ENCODE data around the gene SLC5A9.
"Not testable (repeated sequence)": the region's sequence is repeated elsewhere in the genome, so short reads cannot be mapped to it uniquely, and the experiment has no call there.

The SLC5A9 gene

GRCh38 chr1:48242141-48242736, 19.7 kb downstream of the SLC5A9 start:
- no peak for DNase-seq (ENCODE audit: low spot score)

- DNase-seq (ENCODE audit: low spot score), result peak; percentile 18
Measured at GRCh38 chr1:48245106-48245505, 22.6 kb downstream of the SLC5A9 start.

- DNase-seq (ENCODE audit: low spot score), result no peak
Measured at GRCh38 chr1:48246727-48247126, 24.2 kb downstream of the SLC5A9 start.

- DNase-seq (ENCODE audit: low spot score), result no peak
Measured at GRCh38 chr1:48248356-48248755, 25.8 kb downstream of the SLC5A9 start.

GRCh38 chr1:48249868-48250267, 27.4 kb downstream of the SLC5A9 start:
- no peak for DNase-seq (ENCODE audit: low spot score)

- DNase-seq (ENCODE audit: low spot score), result no peak
Measured at GRCh38 chr1:48250572-48250971, 28.1 kb downstream of the SLC5A9 start.

- DNase-seq (ENCODE audit: low spot score), result no peak
Measured at GRCh38 chr1:48251323-48251722, 28.8 kb downstream of the SLC5A9 start.

GRCh38 chr1:48251821-48252220, 29.3 kb downstream of the SLC5A9 start:
- DNase-seq (ENCODE audit: low spot score), result no peak

DNA sequence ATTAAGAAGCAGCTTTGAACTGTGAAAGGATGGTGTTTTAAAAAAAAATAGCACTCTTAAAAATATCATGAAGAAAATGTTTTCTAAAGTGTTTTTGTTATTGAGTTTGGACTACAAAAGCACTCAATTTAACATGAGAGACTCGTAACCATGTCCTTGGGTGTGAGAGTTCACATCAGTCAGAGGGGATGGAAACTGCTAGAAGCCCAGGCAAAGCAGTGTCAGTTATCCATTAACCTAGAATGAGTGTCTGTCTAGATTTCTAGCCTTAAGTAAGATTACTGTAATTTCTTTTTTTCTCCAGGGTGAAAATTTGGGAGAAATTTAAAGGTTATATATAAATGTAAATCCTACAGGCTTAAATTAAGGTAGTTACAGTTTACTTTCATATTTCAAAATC, 31.7 kb downstream of the SLC5A9 start:
- no peak for DNase-seq (ENCODE audit: low spot score)

DNA sequence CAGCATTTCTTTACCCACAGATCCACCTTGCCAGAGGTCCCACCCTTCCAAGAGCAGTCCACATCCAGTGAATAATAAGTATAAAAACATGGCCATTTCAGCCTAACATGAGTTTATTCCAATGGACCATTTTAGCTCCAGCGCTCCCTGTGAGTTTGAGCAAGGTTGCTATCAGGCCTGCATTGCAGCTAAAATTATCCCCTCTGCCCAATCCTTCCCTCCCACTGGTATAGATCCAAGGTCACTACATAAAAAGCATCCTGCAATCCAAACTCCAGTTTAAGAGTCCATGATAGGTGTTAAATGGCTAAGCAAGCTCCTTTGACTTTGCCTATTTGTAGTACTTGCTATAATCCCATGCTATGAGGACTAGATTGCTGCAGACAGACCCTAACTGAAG, 35.6 kb downstream of the SLC5A9 start:
- no peak for DNase-seq (ENCODE audit: low spot score)

DNA sequence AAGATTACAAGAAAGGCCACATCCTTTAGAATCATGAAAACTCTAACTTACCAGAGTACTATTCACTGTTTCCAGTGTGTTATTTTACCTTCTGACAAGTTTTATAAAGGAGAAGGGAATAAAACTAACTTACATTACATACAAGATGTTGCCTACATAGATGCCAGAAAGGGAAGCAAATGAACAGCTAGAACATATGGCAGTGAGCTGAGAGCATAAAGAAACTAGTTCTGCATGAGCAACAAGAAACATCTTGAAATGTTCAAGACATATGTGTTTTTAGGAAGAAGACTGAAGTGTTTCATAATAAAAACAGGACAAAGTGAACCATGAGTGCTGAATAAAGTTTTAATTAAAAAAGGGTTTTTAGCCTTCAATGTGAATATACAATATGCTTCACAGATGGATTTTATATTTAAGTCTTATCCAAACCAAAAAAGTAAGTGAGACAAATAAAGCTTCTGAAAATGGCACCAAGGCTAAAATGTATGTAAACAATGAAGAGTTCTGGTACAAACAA, 39.4 kb downstream of the SLC5A9 start:
- DNase-seq (ENCODE audit: low spot score), result no peak

DNA sequence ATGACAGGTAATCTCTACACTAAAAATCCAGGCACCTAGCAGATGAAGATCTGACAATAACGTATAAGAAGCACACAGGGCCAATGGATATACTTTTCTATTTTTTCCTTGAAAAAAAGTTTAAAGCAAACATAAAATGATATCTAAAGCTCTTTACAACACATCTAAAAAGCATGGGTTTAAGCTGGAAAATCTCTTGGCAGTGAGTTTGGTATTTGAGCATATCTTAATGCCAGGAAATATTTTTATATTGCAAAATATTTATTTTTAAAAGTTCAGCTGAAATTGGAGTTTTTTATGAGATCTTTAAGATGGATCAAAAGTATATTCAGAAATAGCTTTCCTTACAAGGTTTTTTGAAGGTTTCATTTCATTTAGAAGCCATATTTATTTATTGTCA, 40.5 kb downstream of the SLC5A9 start:
- no peak for DNase-seq (ENCODE audit: low spot score)

GRCh38 chr1:48266576-48266975, 44.1 kb downstream of the SLC5A9 start:
- no peak for DNase-seq (ENCODE audit: low spot score)

DNA sequence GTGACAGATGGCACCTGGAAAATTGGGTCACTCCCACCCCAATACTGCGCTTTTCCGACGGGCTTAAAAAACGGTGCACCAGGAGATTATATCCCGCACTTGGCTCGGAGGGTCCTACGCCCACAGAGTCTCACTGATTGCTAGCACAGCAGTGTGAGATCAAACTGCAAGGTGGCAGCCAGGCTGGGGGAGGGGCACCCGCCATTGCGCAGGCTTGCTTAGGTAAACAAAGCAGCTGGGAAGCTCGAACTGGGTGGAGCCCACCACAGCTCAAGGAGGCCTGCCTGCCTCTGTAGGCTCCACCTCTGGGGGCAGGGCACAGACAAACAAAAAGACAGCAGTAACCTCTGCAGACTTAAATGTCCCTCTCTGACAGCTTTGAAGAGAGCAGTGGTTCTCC, 54.9 kb downstream of the SLC5A9 start:
- not testable (repeated sequence) for DNase-seq (ENCODE audit: low spot score)

- not testable (repeated sequence) for DNase-seq (ENCODE audit: low spot score)
Measured at GRCh38 chr1:48282329-48282728, 59.8 kb downstream of the SLC5A9 start.

- DNase-seq (ENCODE audit: low spot score), result not testable (repeated sequence)
Measured at GRCh38 chr1:48284696-48285420, 62.3 kb downstream of the SLC5A9 start.

DNA sequence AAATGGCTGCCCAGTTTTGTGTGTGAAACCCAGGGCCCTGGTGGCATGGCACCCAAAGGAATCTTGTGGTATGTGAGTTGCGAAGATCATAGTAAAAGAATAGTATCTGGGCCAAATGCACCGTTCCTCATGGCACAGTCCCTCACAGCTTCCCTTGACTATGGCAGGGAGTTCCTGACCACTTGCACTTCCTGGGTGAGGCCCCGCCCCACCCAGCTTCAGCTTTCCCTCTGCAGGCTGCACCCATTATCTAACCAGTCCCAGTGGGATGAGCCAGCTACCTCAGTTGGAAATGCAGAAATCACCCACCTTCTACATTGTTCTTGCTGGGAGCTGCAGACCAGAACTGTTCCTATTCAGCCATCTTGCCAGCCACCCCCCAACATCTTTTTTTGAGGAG, 63.0 kb downstream of the SLC5A9 start:
- DNase-seq (ENCODE audit: low spot score), result no peak

- no peak for DNase-seq (ENCODE audit: low spot score)
Measured at GRCh38 chr1:48291421-48291820, 68.9 kb downstream of the SLC5A9 start.

- no peak for DNase-seq (ENCODE audit: low spot score)
Measured at GRCh38 chr1:48292706-48293105, 70.2 kb downstream of the SLC5A9 start.

DNA sequence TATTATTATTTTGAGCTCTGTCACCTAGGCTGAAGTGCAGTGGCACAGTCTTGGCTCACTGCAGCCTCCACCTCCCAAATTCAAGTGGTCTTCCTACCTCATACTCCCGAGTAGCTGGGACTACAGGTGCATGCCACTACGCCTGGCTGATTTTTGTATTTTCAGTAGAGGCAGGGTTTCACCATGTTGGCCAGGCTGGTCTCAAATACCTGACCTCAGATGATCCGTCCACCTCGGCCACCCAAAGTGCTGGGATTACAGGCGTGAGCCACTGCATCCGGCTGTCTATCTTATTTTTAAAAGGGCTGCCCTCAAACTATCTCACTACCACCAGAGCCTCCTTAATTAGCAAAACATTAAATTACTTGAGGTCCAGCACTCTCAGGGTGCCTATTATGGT, 71.6 kb downstream of the SLC5A9 start:
- not testable (repeated sequence) for DNase-seq (ENCODE audit: low spot score)

DNA sequence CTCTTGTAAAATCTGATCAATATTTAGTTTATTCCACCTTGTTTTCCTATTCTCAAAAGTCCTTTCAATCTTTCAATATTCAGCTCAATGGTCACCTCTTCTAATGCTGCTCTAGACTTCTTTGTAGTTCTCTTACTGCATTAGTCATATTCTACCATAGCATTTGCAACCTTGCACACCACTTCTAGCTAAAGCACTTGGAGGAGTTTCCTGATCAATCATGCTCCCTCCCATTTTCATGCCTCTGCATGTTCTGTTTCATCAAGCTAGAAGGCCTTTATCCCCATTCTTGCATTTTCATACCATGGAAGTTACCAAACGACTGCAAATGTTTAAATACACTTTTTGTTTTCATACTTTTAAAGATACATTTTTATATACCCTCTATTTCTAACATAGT, 72.1 kb downstream of the SLC5A9 start:
- DNase-seq (ENCODE audit: low spot score), result no peak

Data from germinal center (tissue), 1 donor.